Upper lobe of left lung (tissue), 4 donors: ENCODE results near the gene HNRNPC.

Experiments
- CTCF ChIP-seq, 6 experiments: fragments of 450-650 bp in 4 of 6; fragments of 200-600 bp in 2 of 6; sonication (generic) in 2 of 6; IDR thresholded peaks; one replicate each; pipeline ENCODE4 v1.5.1; 2016 to 2019; ENCODE audit warnings: antibody characterized with exemption in 6 of 6
- EP300 ChIP-seq, 4 donors: sonication (generic); formaldehyde crosslinking; IDR thresholded peaks; one replicate each; pipeline ENCODE4 v1.5.1; 2017; ENCODE audit warnings: antibody characterized with exemption in 4 of 4, control low read depth in 2 of 4
- POLR2A ChIP-seq, 4 donors: fragments of 450-650 bp; IDR thresholded peaks; one replicate each; pipeline ENCODE4 v1.5.1; 2016 to 2017; ENCODE audit warnings: antibody characterized with exemption in 4 of 4, mild to moderate bottlenecking in 2 of 4

- TF ChIP-seq EP300 (IDR thresholded peaks at IDR 0.05) (no peak), POLR2A (IDR thresholded peaks at IDR 0.05) (no peak), CTCF (IDR thresholded peaks at IDR 0.05) (no peak)
Measured at GRCh38 chr14:21210023-21210422, 59.2 kb downstream of the HNRNPC start.
